CD14-positive monocyte (primary cell): ENCODE measurements around the gene CACNA1G. TPM values are rescaled to one million over a fixed set of nuclear protein-coding genes. Genes with fewer than 3 reads are reported as not detected.
A peak's percentile ranks its signal among the peaks of the same experiment; 100 is the strongest.

Experiments
- DNase-seq, 3 donors: peaks; one replicate each; pipeline ENCODE4 v3.0.0-alpha.2; 2011 to 2022
- H2AFZ ChIP-seq: 2 replicates; pipeline ENCODE4 v1.6.0; 2012; ENCODE audit warnings: mild to moderate bottlenecking, low read depth, low read length, inconsistent platforms; ENCODE audit not compliant: insufficient read depth, poor library complexity, severe bottlenecking
- H3K27ac ChIP-seq, 2 donors: 1 replicate in 1 of 2; 2 replicates in 1 of 2; pipeline ENCODE4 v1.5.1; 2012 to 2013; ENCODE audit warnings: low read length in 2 of 2, control low read depth in 1 of 2, inconsistent platforms in 1 of 2, low read depth in 1 of 2, mild to moderate bottlenecking in 1 of 2
- H3K27me3 ChIP-seq, 2 donors: one replicate each; pipeline versions ENCODE4 v1.6.0 to v1.6.1; 2011 to 2013; ENCODE audit warnings: low read length in 2 of 2; ENCODE audit not compliant: control insufficient read depth in 2 of 2, insufficient read depth in 2 of 2
- H3K36me3 ChIP-seq, 2 donors: replicated peaks in 1 of 2; 1 replicate in 1 of 2; 2 replicates in 1 of 2; pipeline versions ENCODE4 v1.5.1 to v1.6.1; 2012 to 2013; ENCODE audit warnings: low read length in 2 of 2, control low read depth in 1 of 2, inconsistent platforms in 1 of 2, mild to moderate bottlenecking in 1 of 2; ENCODE audit not compliant: insufficient read depth in 2 of 2, control insufficient read depth in 1 of 2
- H3K4me1 ChIP-seq, 2 donors: 1 replicate in 1 of 2; 2 replicates in 1 of 2; pipeline versions ENCODE4 v1.5.1 to v1.6.1; 2012 to 2013; ENCODE audit warnings: low read length in 2 of 2, control low read depth in 1 of 2, inconsistent platforms in 1 of 2, mild to moderate bottlenecking in 1 of 2, moderate library complexity in 1 of 2; ENCODE audit not compliant: insufficient read depth in 2 of 2, control insufficient read depth in 1 of 2
- H3K4me2 ChIP-seq: replicated peaks from 2 replicates; pipeline ENCODE3; 2012; ENCODE audit warnings: low read length, moderate library complexity, mild to moderate bottlenecking; ENCODE audit not compliant: poor library complexity, severe bottlenecking; ENCODE audit errors: extremely low read depth
- H3K4me3 ChIP-seq, 3 experiments: fragments of 200-600 bp in 1 of 3; sonication (generic) in 1 of 3; replicated peaks in 1 of 3; 1 replicate in 2 of 3; 2 replicates in 1 of 3; pipeline ENCODE4 v1.5.1; 2011 to 2013; ENCODE audit warnings: low read length in 3 of 3, mild to moderate bottlenecking in 3 of 3, control low read depth in 2 of 3, low read depth in 2 of 3, inconsistent platforms in 1 of 3, moderate library complexity in 1 of 3
- H3K79me2 ChIP-seq: 2 replicates; pipeline ENCODE4 v1.6.0; 2012; ENCODE audit warnings: mild to moderate bottlenecking, control low read depth, inconsistent platforms, low read length, moderate library complexity; ENCODE audit not compliant: insufficient read depth
- H3K9ac ChIP-seq: 2 replicates; pipeline ENCODE4 v1.6.0; 2017; ENCODE audit warnings: low read length, mild to moderate bottlenecking; ENCODE audit not compliant: insufficient read depth, poor library complexity, severe bottlenecking
- H3K9me3 ChIP-seq, 2 donors: replicated peaks in 1 of 2; 1 replicate in 1 of 2; 2 replicates in 1 of 2; pipeline versions ENCODE4 v1.5.1 to v1.6.1; 2012 to 2013; ENCODE audit warnings: low read length in 2 of 2, control low read depth in 1 of 2; ENCODE audit not compliant: control insufficient read depth in 1 of 2, insufficient read depth in 1 of 2
- H4K20me1 ChIP-seq: 2 replicates; pipeline ENCODE4 v1.6.0; 2012; ENCODE audit warnings: mild to moderate bottlenecking, low read length, control low read depth, moderate library complexity; ENCODE audit not compliant: insufficient read depth
- H3K27ac Mint-ChIP-seq, 7 donors: one replicate each; pipeline ENCODE4 v1.8.0; 2020; ENCODE audit warnings: mild to moderate bottlenecking in 7 of 7, mixed read lengths in 7 of 7, moderate library complexity in 6 of 7, inconsistent platforms in 2 of 7
- H3K27me3 Mint-ChIP-seq, 3 donors: one replicate each; pipeline ENCODE4 v1.8.0; 2021 to 2022; ENCODE audit warnings: low read depth in 3 of 3, mild to moderate bottlenecking in 3 of 3, mixed read lengths in 3 of 3, moderate library complexity in 3 of 3, inconsistent platforms in 1 of 3
- H3K36me3 Mint-ChIP-seq, 2 donors: one replicate each; pipeline ENCODE4 v1.8.0; 2020; ENCODE audit warnings: mixed read lengths in 2 of 2, inconsistent platforms in 1 of 2, mild to moderate bottlenecking in 1 of 2
- H3K4me1 Mint-ChIP-seq: one replicate; pipeline ENCODE4 v1.8.0; 2020; ENCODE audit warnings: mild to moderate bottlenecking, mixed read lengths
- H3K4me3 Mint-ChIP-seq, 2 donors: one replicate each; pipeline ENCODE4 v1.8.0; 2020; ENCODE audit warnings: mild to moderate bottlenecking in 2 of 2, mixed read lengths in 2 of 2, moderate library complexity in 1 of 2
- H3K9me3 Mint-ChIP-seq, 7 donors: one replicate each; pipeline ENCODE4 v1.8.0; 2020 to 2022; ENCODE audit warnings: mixed read lengths in 7 of 7, mild to moderate bottlenecking in 6 of 7, moderate library complexity in 6 of 7, inconsistent platforms in 2 of 7
- CTCF ChIP-seq: fragments of 200-600 bp; IDR thresholded peaks from one replicate; pipeline ENCODE4 v1.8.0; 2022; ENCODE audit warnings: antibody characterized with exemption, mild to moderate bottlenecking
- WGBS: methylation state at CpG from one replicate; pipeline ENCODE4 v1.1.5; 2013; ENCODE audit warnings: missing lambda C conversion rate; ENCODE audit not compliant: insufficient coverage; 5-methylcytosine and 5-hydroxymethylcytosine counted together
- intact Hi-C, 2 donors: fragments of 100-400 bp; cut with micrococcal nuclease; formaldehyde crosslinking; loops; one replicate each; pipeline versions ENCODE4 v1.15.0 to v1.15.1; 2023
- polyA plus RNA-seq, 3 donors: library from polyadenylated mRNA; depleted of rRNA in 1 of 3; unstranded in 2 of 3; stranded (reverse) in 1 of 3; fragments of 300-500 nt in 2 of 3; fragments of >200 nt in 1 of 3; fragmentation: Illumina TruSeq in 2 of 3; gene quantifications; 1 replicate in 2 of 3; 2 replicates in 1 of 3; pipeline ENCODE4 v1.2.3, GENCODE V29; 2012 to 2021

CACNA1G gene
- polyA plus RNA-seq, 3 donors = 0.03 TPM; not detected in 2

GRCh38 chr17:50647187-50647586 is 86.7 kb downstream of the CACNA1G start:
- no peak for DNase-seq
- WGBS = 100% methylated on average over 2 of the region's 2 CpGs
- intact Hi-C loops = no loop called here

GRCh38 chr17:50649042-50649908 is 88.8 kb downstream of the CACNA1G start:
- Histone ChIP-seq H3K79me2 (no peaks in the 10 kb centered on the region), H3K4me1 (no peaks in the 10 kb centered on the region), H2AFZ (no peak overlapping the region), H3K9me3 (peaks cover 8 to 12% of the 10 kb centered on the region in 2 donors), H4K20me1 (peaks cover 10% of the 10 kb centered on the region), H3K27me3 (peaks cover 0 to 3% of the 10 kb centered on the region in 2 donors), H3K9ac (no peak overlapping the region), H3K36me3 (no peaks in the 10 kb centered on the region), H3K4me2 (no peak overlapping the region), H3K4me3 (no peak overlapping the region), H3K27ac (no peak overlapping the region)
- no peaks in the 10 kb centered on the region for H3K4me1 Mint-ChIP-seq
- peaks cover 0 to 2% of the 10 kb centered on the region in 2 donors for H3K36me3 Mint-ChIP-seq
- H3K27me3 Mint-ChIP-seq = peaks cover 6 to 13% (median 7%) of the 10 kb centered on the region in 3 donors
- no peak overlapping the region for H3K27ac Mint-ChIP-seq
- 100% methylated on average over 1 of the region's 7 CpGs for WGBS
- DNase-seq = no peak
- TF ChIP-seq CTCF = no peak
- H3K9me3 Mint-ChIP-seq = peaks cover 0 to 19% (median 13%) of the 10 kb centered on the region in 7 donors
- intact Hi-C loops = no loop called here
- no peak overlapping the region for H3K4me3 Mint-ChIP-seq

More at GRCh38 chr17:50647187-50647586, 86.7 kb downstream of the CACNA1G start:
- H3K4me1 Mint-ChIP-seq = no peaks in the 10 kb centered on the region
- H3K27me3 Mint-ChIP-seq = peaks cover 6 to 14% (median 13%) of the 10 kb centered on the region in 3 donors
- peak overlapping the region in 1 of 7 donors; percentile 30 for H3K27ac Mint-ChIP-seq
- H3K4me1 ChIP-seq = no peaks in the 10 kb centered on the region
- no peak overlapping the region for H3K4me2 ChIP-seq
- no peak overlapping the region for H2AFZ ChIP-seq
- no peak overlapping the region for H3K27ac ChIP-seq
- peaks cover 10% of the 10 kb centered on the region for H4K20me1 ChIP-seq
- H3K9me3 ChIP-seq = no peaks in the 10 kb centered on the region
- no peak overlapping the region for H3K9ac ChIP-seq
- H3K9me3 Mint-ChIP-seq = peaks cover 0 to 7% (median under 1%) of the 10 kb centered on the region in 7 donors
- peaks cover 0 to 3% of the 10 kb centered on the region in 2 donors for H3K27me3 ChIP-seq
- no peak for TF ChIP-seq CTCF
- H3K4me3 Mint-ChIP-seq = no peak overlapping the region
- peaks cover 2 to 5% of the 10 kb centered on the region in 2 donors for H3K36me3 Mint-ChIP-seq
- H3K4me3 ChIP-seq = no peak overlapping the region
- H3K79me2 ChIP-seq = no peaks in the 10 kb centered on the region
- H3K36me3 ChIP-seq = peaks cover 0 to 8% of the 10 kb centered on the region in 2 donors
